C4-2B (cell line): Measurements from ENCODE around the gene SHROOM1.

ENCODE experiments used
- CTCF ChIP-seq: fragments of 450-650 bp; conservative IDR thresholded peaks from 2 replicates; pipeline ENCODE4 v1.5.1; 2017; ENCODE audit warnings: mild to moderate bottlenecking
- ZFX ChIP-seq: fragments of 450-650 bp; IDR thresholded peaks from 2 replicates; pipeline ENCODE4 v1.6.1; 2017

- TF ChIP-seq CTCF (no peak), ZFX (no peak)
Observed at GRCh38 chr5:132773114-132773513, 57.3 kb downstream of the SHROOM1 start.
